NCI-H82 treated with DMSO at 0.1 percent for 48 hours (cell line): ENCODE results near the gene C1R.

Experiments used
- DNase-seq: peaks from one replicate; lab custom pipeline; 2025; ENCODE audit not compliant: unreplicated experiment; lab: John Stamatoyannopoulos, UW

C1R gene

DNA sequence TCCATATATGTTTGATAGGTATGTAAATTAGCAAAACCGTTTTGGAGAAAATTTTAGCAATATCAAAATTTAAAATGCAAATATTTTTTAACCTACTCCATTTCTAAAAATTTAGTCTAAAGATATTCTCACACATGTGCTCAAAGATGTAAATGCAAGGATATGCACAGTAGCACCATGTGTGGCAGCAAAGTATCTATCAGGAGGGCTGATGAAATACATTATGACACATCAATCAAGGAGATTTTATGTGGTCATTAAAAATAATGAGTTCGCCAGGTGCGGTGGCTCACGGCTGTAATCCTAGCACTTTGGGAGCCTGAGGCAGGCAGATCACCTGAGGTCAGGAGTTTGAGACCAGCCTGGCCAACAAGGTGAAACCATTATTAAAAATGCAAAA lies 8.0 kb upstream of the C1R start:
- no peak for DNase-seq

- no peak for DNase-seq
Observed at GRCh38 chr12:7099290-7099996, 7.2 kb upstream of the C1R start.

- no peak for DNase-seq
Observed at GRCh38 chr12:7096979-7097378, 4.7 kb upstream of the C1R start.

DNA sequence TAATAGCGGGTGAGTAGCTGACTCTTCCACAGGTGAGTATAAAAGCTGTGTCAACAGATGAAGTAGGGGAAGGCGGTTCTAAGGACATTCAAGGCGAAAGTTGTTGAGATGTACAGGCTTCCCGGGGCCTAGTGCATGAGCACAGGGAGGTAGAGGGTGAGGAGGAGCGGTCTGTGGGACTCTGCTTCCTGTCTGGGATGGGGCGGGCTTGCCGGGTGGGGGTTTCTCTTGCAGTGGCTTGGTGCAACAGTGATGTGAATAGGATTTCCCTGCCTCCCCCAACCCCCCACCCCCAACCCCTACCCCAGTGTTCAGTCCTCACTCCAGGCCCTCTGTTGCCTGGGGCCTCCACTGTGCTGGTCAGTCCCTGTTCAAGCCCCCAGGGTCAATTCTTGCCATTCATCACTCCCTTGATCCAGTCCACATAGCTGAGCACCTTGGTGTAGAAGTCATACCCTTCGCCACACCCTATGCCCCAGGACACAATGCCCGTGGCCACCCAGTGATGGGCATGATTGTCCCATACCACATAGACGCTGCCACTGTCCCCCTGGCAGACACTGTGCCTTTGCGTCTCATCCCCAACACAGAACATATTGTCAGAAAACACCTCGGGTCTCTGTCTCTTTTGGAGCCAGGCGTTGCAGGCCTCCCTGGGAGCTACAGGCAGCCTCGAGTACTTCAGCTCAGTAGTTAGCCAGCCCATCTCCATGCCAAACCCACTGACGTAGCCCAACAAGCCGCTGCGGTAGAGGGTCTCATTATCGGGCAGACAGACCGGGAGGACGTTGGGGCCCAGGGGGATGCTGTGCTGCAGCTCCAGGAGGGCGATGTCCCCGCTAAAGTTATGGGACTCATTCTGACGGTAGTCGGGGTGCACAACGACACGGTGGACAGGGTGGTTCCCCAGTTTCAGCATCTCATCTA lies 4.0 kb upstream of the C1R start:
- no peak for DNase-seq

GRCh38 chr12:7093892-7094291 lies 1.6 kb upstream of the C1R start:
- no peak for DNase-seq

- no peak for DNase-seq
Observed at GRCh38 chr12:7093486-7093885, 1.2 kb upstream of the C1R start.

DNA sequence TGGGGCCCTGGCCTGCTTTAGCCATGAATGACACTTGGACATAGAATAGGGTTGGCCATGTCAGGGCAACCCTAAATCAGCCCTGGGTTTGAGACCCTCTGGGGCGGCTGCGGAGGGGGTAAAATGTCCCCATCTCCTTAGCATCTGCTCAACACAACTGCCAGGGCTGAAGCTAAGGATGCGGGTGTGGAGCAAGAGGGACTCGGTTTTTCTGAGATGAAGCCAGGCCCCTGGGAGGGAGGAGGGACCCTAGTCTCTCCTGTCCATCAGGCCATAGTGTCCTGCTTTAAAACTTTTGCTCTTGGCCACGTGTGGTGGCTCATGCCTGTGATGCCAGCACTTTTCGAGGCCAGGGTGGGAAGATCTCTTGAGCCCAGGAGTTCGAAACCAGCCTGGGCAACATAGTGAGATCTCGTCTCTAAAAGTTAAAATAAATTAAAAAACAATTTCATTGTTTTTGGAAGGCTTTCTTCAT lies 778 bp upstream of the C1R start:
- DNase-seq: no peak

- DNase-seq: no peak
Observed at GRCh38 chr12:7091660-7092228, 501 bp downstream of the C1R start.

- no peak for DNase-seq
Observed at GRCh38 chr12:7091171-7091570, 1.1 kb downstream of the C1R start.

- DNase-seq: peak; percentile 42
Observed at GRCh38 chr12:7090222-7090998, 1.8 kb downstream of the C1R start.

DNA sequence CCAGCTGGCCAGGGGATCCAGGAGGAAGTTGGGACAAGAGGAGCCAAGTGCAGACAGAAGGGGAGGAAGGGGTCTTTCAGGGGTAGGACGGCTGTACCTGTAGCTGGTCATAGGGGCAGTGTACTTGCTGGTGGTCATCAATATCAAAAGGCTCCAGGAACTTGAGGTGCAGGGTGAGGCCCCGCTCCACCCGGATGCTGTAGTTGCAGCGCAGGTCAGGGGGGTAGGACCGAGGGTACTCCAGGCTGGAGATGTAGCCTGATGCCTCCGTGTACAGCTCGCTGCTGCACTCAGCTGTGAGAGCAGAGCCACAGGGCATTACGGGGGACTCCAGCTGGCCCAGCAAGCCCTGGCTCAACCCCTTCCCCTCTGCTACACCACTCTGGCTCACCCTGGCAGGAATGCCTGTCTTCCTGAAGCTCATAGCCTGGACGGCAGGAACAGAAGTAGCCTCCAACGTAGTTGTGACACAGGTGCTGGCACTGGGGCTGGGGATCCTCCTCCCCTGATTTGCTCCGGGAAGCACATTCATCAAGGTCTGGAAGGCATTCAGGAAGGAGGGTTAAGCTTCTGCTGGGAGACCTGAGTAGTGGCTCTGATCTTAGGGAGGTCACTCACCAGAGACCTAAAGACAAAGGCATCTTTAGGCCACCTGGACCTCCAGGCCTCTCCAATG lies 2.9 kb downstream of the C1R start:
- no peak for DNase-seq

DNA sequence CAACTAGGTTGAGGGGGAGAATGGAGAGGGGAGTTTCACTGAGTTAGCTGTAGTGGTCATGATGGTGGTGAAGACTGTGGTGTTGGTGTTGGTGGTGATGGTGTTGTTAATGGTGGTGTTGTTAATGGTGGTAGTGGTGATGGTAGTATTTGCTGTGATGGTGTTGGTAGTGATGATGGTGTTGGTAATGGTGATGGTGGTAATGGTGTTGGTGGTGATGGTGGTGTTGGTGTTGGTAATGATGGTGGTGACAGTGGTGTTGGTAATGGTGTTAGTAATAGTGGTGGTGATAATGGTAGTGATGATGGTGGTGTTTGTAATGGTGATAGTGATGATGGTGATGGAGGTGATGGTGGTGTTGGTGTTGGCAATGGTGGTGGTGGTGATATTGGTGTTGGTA lies 9.1 kb downstream of the C1R start:
- no peak for DNase-seq

- no peak for DNase-seq
Observed at GRCh38 chr12:7081037-7081436, 11.2 kb downstream of the C1R start.

GRCh38 chr12:7079826-7080125 lies 12.5 kb downstream of the C1R start:
- DNase-seq: no peak

DNA sequence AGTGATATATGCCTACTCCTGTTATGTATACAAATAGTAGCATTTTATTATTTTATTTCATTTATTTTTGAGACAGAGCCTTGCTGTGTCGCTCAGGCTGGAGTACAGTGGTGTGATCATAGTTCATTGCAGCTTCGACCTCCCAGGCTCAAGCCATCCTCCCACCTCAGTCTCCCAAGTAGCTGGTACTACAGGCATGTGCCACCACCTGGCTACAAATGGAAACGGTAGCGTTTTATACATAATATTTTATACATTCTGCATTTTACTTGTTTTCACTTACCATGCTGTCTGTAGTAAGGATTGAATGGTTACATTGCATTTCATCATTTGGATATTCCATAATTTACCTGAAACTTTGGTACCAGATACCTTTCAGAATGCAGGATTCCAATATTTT lies 14.1 kb downstream of the C1R start:
- DNase-seq: no peak

GRCh38 chr12:7076493-7076892 lies 15.8 kb downstream of the C1R start:
- no peak for DNase-seq

DNA sequence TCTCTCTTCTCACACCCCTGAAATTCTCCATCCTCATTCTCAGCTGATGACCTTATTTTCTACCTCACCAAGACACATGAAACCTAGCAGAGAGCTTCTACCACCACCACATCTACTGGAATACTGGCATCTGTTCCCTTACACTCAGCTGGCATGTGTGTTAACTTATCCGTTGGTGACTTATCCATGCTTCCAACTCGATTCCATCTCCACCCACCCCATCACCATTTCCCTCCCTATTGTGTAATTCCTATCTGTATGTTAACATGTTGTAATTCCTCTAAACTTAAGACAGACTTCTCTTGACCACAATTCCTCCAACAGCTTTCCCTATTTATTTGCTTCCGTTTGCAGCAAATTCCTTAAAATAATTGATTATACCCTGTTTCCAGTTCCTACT lies 16.3 kb downstream of the C1R start:
- DNase-seq: no peak

- DNase-seq: no peak
Observed at GRCh38 chr12:7075518-7075917, 16.7 kb downstream of the C1R start.

DNA sequence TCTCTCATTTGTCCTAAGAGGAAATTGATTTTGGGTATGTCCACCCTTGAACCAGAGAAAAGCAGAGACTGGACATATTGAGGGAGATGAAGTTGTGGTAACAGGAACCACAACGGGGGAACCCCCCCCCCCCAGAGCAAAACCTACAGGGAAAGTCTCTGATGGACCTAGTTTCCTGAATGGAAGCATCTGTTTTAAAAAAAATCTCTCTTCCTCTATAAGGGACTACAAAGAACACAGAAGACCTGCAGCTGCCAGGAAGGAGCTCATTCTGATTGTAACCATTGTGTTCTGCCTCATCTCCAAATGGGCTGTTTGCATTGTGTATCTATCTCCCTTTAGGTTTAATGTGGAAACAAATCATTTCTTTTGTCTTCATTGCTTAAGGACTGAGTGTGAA lies 18.3 kb downstream of the C1R start:
- DNase-seq: no peak

GRCh38 chr12:7072554-7072953 lies 19.7 kb downstream of the C1R start:
- no peak for DNase-seq

DNA sequence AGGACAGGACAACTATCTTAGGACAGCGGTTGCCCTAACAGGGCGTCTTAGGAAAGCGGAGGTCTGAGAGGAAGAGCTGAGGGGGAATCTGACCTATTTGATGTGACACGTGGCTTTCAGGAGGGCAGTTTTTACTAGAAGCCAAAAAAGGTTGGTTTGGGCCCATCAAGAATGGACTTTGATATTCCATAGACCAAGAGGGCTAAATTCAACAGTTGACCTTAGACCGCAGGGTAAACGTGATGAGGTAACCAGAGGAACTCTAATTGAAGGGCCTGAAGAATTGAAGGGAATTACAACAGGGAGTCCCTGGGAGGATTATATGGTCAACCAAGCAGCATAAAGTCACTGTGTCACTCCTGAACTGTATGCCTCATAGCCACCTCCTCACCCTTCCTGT lies 20.2 kb downstream of the C1R start:
- no peak for DNase-seq
